Stimulated activated CD8-positive, alpha-beta memory T cell treated with anti-CD3 and anti-CD28 coated beads, Interleukin-15, amount 100 ng/mL, for 24 hours (primary cell): ENCODE data around the gene ERMP1.

ENCODE experiments used
- DNase-seq: peaks from one replicate; pipeline ENCODE4 v3.0.0-alpha.2; 2020; ENCODE audit warnings: low read depth

Gene ERMP1

GRCh38 chr9:5852987-5853386 is 20.1 kb upstream of the ERMP1 start:
- no peak for DNase-seq

- DNase-seq, result no peak
Observed at GRCh38 chr9:5851445-5851844, 18.5 kb upstream of the ERMP1 start.

GRCh38 chr9:5850724-5851122 is 17.8 kb upstream of the ERMP1 start:
- no peak for DNase-seq

GRCh38 chr9:5848372-5848882 is 15.5 kb upstream of the ERMP1 start:
- DNase-seq, result no peak

GRCh38 chr9:5846501-5846921 is 13.6 kb upstream of the ERMP1 start:
- DNase-seq, result no peak

- DNase-seq, result no peak
Observed at GRCh38 chr9:5846096-5846495, 13.2 kb upstream of the ERMP1 start.

- no peak for DNase-seq
Observed at GRCh38 chr9:5845157-5845531, 12.2 kb upstream of the ERMP1 start.

GRCh38 chr9:5843794-5844471 is 11.0 kb upstream of the ERMP1 start:
- DNase-seq, result no peak

GRCh38 chr9:5842929-5843793 is 10.2 kb upstream of the ERMP1 start:
- DNase-seq, result no peak

GRCh38 chr9:5841771-5842573 is 9.1 kb upstream of the ERMP1 start:
- DNase-seq, result no peak

GRCh38 chr9:5840788-5841187 is 7.9 kb upstream of the ERMP1 start:
- DNase-seq, result no peak

- DNase-seq, result no peak
Observed at GRCh38 chr9:5839572-5839902, 6.6 kb upstream of the ERMP1 start.

GRCh38 chr9:5838884-5839571 is 6.1 kb upstream of the ERMP1 start:
- no peak for DNase-seq

GRCh38 chr9:5835808-5836207 is 2.9 kb upstream of the ERMP1 start:
- no peak for DNase-seq

- DNase-seq, result no peak
Observed at GRCh38 chr9:5834214-5834613, 1.3 kb upstream of the ERMP1 start.

GRCh38 chr9:5832071-5832537 is 813 bp downstream of the ERMP1 start:
- DNase-seq, result no peak

- DNase-seq, result no peak
Observed at GRCh38 chr9:5825895-5826622, 6.9 kb downstream of the ERMP1 start.

- no peak for DNase-seq
Observed at GRCh38 chr9:5825223-5825622, 7.7 kb downstream of the ERMP1 start.

- no peak for DNase-seq
Observed at GRCh38 chr9:5820425-5820824, 12.5 kb downstream of the ERMP1 start.

GRCh38 chr9:5819174-5819573 is 13.7 kb downstream of the ERMP1 start:
- DNase-seq, result no peak

- no peak for DNase-seq
Observed at GRCh38 chr9:5818424-5819142, 14.3 kb downstream of the ERMP1 start.
